SK-N-SH treated with all-trans-retinoic acid at 6 μM for 48 hours (cell line): ENCODE measurements around the gene DPP10.

ENCODE experiments used
- ATAC-seq: fragments of 200-7000 bp; cut with Tn5 transposase; 3 replicates; pipeline ENCODE4 v1.9.1; 2020; ENCODE audit warnings: mild to moderate bottlenecking, moderate library complexity
- ARNTL ChIP-seq: fragments of 450-650 bp; formaldehyde crosslinking; IDR thresholded peaks from 2 replicates; pipeline ENCODE4 v1.5.0; 2020; ENCODE audit warnings: low read depth, mild to moderate bottlenecking, moderate library complexity, borderline replicate concordance
- BACH2 ChIP-seq: fragments of 250-450 bp; sonication (Bioruptor Pico); IDR thresholded peaks from 2 replicates; pipeline ENCODE4 v1.9.0; 2021; ENCODE audit warnings: mild to moderate bottlenecking, borderline replicate concordance
- CSDC2 ChIP-seq: fragments of 250-450 bp; sonication (Bioruptor Pico); IDR thresholded peaks from 2 replicates; pipeline ENCODE4 v1.5.0; 2020; ENCODE audit warnings: mild to moderate bottlenecking, moderate library complexity
- ESRRG ChIP-seq: fragments of 250-450 bp; sonication (Bioruptor Pico); IDR thresholded peaks from 2 replicates; pipeline ENCODE4 v1.6.1; 2021; ENCODE audit warnings: mild to moderate bottlenecking
- GLIS3 ChIP-seq: fragments of 250-450 bp; sonication (Bioruptor Pico); IDR thresholded peaks from 2 replicates; pipeline ENCODE4 v1.5.0; 2020; ENCODE audit warnings: mild to moderate bottlenecking, moderate library complexity
- ISL1 ChIP-seq: fragments of 250-450 bp; sonication (Bioruptor Pico); IDR thresholded peaks from 2 replicates; pipeline ENCODE4 v2.1.2; 2022; ENCODE audit warnings: mild to moderate bottlenecking, moderate library complexity
- OSR1 ChIP-seq: fragments of 250-450 bp; sonication (Bioruptor Pico); IDR thresholded peaks from 2 replicates; pipeline ENCODE4 v1.8.0; 2022; ENCODE audit warnings: moderate library complexity, mild to moderate bottlenecking, inconsistent platforms
- PPARA ChIP-seq: fragments of 250-450 bp; sonication (Bioruptor Pico); IDR thresholded peaks from 2 replicates; pipeline ENCODE4 v1.5.0; 2020; ENCODE audit warnings: mild to moderate bottlenecking, borderline replicate concordance
- RARB ChIP-seq: fragments of 250-450 bp; sonication (Bioruptor Pico); IDR thresholded peaks from 2 replicates; pipeline ENCODE4 v1.8.0; 2021; ENCODE audit warnings: mild to moderate bottlenecking, moderate library complexity
- SNAI2 ChIP-seq: fragments of 250-450 bp; sonication (Bioruptor Pico); IDR thresholded peaks from 2 replicates; pipeline ENCODE4 v1.5.0; 2020; ENCODE audit warnings: mild to moderate bottlenecking, moderate library complexity
- TCF4 ChIP-seq: fragments of 250-450 bp; sonication (Bioruptor Pico); IDR thresholded peaks from 2 replicates; pipeline ENCODE4 v1.8.0; 2021; ENCODE audit warnings: mild to moderate bottlenecking, moderate library complexity, borderline replicate concordance
- TOX ChIP-seq: fragments of 250-450 bp; sonication (Bioruptor Pico); IDR thresholded peaks from 2 replicates; pipeline ENCODE4 v1.8.0; 2021; ENCODE audit warnings: mild to moderate bottlenecking, moderate library complexity, borderline replicate concordance
- ZC3H10 ChIP-seq: fragments of 250-450 bp; sonication (Bioruptor Pico); IDR thresholded peaks from 2 replicates; pipeline ENCODE4 v1.5.1; 2021; ENCODE audit warnings: mild to moderate bottlenecking, moderate library complexity
- ZFP3 ChIP-seq: fragments of 250-450 bp; sonication (Bioruptor Pico); IDR thresholded peaks from 2 replicates; pipeline ENCODE4 v1.5.0; 2020; ENCODE audit warnings: mild to moderate bottlenecking, moderate library complexity
- ZNF565 ChIP-seq: fragments of 450-650 bp; formaldehyde crosslinking; conservative IDR thresholded peaks from 2 replicates; pipeline ENCODE4 v1.5.0; 2020; ENCODE audit warnings: low read depth, mild to moderate bottlenecking, moderate library complexity
- ZNF70 ChIP-seq: fragments of 450-650 bp; formaldehyde crosslinking; IDR thresholded peaks from 2 replicates; pipeline ENCODE4 v1.5.0; 2020; ENCODE audit warnings: mild to moderate bottlenecking, moderate library complexity
- ZNF8 ChIP-seq: fragments of 450-650 bp; formaldehyde crosslinking; IDR thresholded peaks from 2 replicates; pipeline ENCODE4 v1.5.0; 2020; ENCODE audit warnings: mild to moderate bottlenecking, moderate library complexity
- TF ChIP-seq, protein P1 (sequence below): fragments of 250-450 bp; sonication (Bioruptor Pico); IDR thresholded peaks from 2 replicates; pipeline ENCODE4 v1.8.0; 2020; ENCODE audit warnings: mild to moderate bottlenecking, moderate library complexity, borderline replicate concordance
- TF ChIP-seq, protein P2 (sequence below): fragments of 250-450 bp; sonication (Bioruptor Pico); IDR thresholded peaks from 2 replicates; pipeline ENCODE4 v1.8.0; 2021; ENCODE audit warnings: low read depth, mild to moderate bottlenecking, moderate library complexity, borderline replicate concordance
- TF ChIP-seq, protein P3 (sequence below): fragments of 250-450 bp; sonication (Bioruptor Pico); IDR thresholded peaks from 2 replicates; pipeline ENCODE4 v1.5.1; 2021; ENCODE audit warnings: mild to moderate bottlenecking, moderate library complexity
- TF ChIP-seq, protein P4 (sequence below): fragments of 250-450 bp; sonication (Bioruptor Pico); IDR thresholded peaks from 2 replicates; pipeline ENCODE4 v1.5.1; 2020; ENCODE audit warnings: low read depth, mild to moderate bottlenecking, moderate library complexity
- TF ChIP-seq, protein P5 (sequence below): fragments of 250-450 bp; sonication (Bioruptor Pico); IDR thresholded peaks from 2 replicates; pipeline ENCODE4 v1.5.0; 2020; ENCODE audit warnings: mild to moderate bottlenecking, moderate library complexity

The DPP10 gene

DNA sequence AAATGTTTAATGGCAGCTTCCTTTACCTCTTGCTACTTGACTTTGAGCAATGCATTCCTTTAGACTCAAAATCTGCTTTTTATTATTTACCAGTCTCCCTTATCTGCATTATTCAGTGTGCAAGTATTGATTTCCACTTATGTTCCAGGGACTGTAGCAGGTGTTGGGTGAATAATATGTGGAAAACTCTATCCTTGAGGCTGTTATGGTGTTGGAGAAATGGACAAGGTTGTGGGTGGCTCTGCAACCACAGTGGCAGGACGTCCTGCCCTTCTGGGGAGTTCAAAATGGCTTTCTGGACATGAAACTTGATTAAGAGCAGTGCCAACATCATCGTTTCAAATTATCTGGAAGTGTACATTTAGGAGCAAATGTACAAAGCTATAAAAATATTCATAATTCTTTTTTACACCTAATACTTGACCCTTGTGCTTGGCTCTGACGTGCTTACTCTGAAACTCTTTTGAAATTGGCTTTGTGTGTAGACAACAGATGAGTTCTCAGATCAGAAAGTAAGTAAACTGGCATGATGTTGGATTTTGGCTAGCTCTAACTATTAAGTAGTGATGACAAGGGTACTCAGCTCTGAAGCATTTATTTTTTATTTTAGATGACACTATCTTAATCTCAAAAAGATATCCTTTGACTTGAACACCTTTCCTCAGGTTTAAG, 766.2 kb downstream of the DPP10 start:
- TF ChIP-seq CSDC2 (no peak), ISL1 (CRISPR knock-in tag) (no peak), PPARA (no peak), ZNF8 (CRISPR knock-in tag) (no peak), GLIS3 (CRISPR knock-in tag) (no peak), ZNF70 (CRISPR knock-in tag) (no peak), BACH2 (CRISPR knock-in tag) (no peak), TCF4 (CRISPR knock-in tag) (no peak), OSR1 (CRISPR knock-in tag) (no peak), ESRRG (CRISPR knock-in tag) (no peak)
- TF ChIP-seq, protein P1, sequence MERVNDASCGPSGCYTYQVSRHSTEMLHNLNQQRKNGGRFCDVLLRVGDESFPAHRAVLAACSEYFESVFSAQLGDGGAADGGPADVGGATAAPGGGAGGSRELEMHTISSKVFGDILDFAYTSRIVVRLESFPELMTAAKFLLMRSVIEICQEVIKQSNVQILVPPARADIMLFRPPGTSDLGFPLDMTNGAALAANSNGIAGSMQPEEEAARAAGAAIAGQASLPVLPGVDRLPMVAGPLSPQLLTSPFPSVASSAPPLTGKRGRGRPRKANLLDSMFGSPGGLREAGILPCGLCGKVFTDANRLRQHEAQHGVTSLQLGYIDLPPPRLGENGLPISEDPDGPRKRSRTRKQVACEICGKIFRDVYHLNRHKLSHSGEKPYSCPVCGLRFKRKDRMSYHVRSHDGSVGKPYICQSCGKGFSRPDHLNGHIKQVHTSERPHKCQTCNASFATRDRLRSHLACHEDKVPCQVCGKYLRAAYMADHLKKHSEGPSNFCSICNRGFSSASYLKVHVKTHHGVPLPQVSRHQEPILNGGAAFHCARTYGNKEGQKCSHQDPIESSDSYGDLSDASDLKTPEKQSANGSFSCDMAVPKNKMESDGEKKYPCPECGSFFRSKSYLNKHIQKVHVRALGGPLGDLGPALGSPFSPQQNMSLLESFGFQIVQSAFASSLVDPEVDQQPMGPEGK (CRISPR knock-in tag), result no peak
- TF ChIP-seq, protein P2, sequence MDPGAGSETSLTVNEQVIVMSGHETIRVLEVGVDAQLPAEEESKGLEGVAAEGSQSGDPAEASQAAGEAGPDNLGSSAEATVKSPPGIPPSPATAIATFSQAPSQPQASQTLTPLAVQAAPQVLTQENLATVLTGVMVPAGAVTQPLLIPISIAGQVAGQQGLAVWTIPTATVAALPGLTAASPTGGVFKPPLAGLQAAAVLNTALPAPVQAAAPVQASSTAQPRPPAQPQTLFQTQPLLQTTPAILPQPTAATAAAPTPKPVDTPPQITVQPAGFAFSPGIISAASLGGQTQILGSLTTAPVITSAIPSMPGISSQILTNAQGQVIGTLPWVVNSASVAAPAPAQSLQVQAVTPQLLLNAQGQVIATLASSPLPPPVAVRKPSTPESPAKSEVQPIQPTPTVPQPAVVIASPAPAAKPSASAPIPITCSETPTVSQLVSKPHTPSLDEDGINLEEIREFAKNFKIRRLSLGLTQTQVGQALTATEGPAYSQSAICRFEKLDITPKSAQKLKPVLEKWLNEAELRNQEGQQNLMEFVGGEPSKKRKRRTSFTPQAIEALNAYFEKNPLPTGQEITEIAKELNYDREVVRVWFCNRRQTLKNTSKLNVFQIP (CRISPR knock-in tag), result no peak
- TF ChIP-seq, protein P3, sequence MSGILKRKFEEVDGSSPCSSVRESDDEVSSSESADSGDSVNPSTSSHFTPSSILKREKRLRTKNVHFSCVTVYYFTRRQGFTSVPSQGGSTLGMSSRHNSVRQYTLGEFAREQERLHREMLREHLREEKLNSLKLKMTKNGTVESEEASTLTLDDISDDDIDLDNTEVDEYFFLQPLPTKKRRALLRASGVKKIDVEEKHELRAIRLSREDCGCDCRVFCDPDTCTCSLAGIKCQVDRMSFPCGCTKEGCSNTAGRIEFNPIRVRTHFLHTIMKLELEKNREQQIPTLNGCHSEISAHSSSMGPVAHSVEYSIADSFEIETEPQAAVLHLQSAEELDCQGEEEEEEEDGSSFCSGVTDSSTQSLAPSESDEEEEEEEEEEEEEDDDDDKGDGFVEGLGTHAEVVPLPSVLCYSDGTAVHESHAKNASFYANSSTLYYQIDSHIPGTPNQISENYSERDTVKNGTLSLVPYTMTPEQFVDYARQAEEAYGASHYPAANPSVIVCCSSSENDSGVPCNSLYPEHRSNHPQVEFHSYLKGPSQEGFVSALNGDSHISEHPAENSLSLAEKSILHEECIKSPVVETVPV, result no peak
- TF ChIP-seq, all 23 proteins: peak for 0
- ATAC-seq, result no peak

DNA sequence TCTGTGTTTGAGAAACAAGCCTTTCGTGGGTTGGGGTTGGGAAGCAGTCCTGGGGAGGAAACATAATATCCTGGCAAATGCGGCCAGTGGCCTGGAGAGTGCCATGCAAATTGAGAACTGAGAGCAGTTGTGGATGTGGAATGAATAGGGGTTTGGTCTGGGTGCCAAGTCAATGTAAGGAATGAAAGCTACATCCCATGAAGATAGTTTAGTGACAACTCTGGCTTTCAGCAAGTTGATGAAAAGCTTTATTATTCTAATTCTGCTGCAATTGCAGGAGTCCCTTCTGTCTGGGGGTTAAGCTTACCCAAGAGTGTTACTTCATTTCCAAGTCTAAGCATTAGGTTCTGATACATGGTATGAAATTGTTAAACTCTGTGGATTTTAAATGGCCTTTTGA, 771.6 kb downstream of the DPP10 start:
- ATAC-seq, result no peak
- TF ChIP-seq, protein P3, result no peak
- TF ChIP-seq ZNF8 (CRISPR knock-in tag), result no peak
- TF ChIP-seq GLIS3 (CRISPR knock-in tag), result no peak
- no peak for TF ChIP-seq BACH2 (CRISPR knock-in tag)
- no peak for TF ChIP-seq TOX (CRISPR knock-in tag)
- no peak for TF ChIP-seq RARB (CRISPR knock-in tag)
- TF ChIP-seq PPARA, result no peak
- TF ChIP-seq, protein P4, sequence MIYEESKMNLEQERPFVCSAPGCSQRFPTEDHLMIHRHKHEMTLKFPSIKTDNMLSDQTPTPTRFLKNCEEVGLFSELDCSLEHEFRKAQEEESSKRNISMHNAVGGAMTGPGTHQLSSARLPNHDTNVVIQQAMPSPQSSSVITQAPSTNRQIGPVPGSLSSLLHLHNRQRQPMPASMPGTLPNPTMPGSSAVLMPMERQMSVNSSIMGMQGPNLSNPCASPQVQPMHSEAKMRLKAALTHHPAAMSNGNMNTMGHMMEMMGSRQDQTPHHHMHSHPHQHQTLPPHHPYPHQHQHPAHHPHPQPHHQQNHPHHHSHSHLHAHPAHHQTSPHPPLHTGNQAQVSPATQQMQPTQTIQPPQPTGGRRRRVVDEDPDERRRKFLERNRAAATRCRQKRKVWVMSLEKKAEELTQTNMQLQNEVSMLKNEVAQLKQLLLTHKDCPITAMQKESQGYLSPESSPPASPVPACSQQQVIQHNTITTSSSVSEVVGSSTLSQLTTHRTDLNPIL (CRISPR knock-in tag), result no peak
- TF ChIP-seq TCF4 (CRISPR knock-in tag), result no peak
- no peak for TF ChIP-seq ZNF565 (CRISPR knock-in tag)
- TF ChIP-seq, protein P5, sequence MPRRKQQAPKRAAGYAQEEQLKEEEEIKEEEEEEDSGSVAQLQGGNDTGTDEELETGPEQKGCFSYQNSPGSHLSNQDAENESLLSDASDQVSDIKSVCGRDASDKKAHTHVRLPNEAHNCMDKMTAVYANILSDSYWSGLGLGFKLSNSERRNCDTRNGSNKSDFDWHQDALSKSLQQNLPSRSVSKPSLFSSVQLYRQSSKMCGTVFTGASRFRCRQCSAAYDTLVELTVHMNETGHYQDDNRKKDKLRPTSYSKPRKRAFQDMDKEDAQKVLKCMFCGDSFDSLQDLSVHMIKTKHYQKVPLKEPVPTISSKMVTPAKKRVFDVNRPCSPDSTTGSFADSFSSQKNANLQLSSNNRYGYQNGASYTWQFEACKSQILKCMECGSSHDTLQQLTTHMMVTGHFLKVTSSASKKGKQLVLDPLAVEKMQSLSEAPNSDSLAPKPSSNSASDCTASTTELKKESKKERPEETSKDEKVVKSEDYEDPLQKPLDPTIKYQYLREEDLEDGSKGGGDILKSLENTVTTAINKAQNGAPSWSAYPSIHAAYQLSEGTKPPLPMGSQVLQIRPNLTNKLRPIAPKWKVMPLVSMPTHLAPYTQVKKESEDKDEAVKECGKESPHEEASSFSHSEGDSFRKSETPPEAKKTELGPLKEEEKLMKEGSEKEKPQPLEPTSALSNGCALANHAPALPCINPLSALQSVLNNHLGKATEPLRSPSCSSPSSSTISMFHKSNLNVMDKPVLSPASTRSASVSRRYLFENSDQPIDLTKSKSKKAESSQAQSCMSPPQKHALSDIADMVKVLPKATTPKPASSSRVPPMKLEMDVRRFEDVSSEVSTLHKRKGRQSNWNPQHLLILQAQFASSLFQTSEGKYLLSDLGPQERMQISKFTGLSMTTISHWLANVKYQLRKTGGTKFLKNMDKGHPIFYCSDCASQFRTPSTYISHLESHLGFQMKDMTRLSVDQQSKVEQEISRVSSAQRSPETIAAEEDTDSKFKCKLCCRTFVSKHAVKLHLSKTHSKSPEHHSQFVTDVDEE (CRISPR knock-in tag), result no peak
- TF ChIP-seq, protein P2 (CRISPR knock-in tag), result no peak
- TF ChIP-seq ZC3H10 (CRISPR knock-in tag), result no peak
- no peak for TF ChIP-seq ZFP3 (CRISPR knock-in tag)
- TF ChIP-seq ARNTL (CRISPR knock-in tag), result no peak
- TF ChIP-seq ESRRG (CRISPR knock-in tag), result no peak
- TF ChIP-seq CSDC2, result no peak
- TF ChIP-seq, protein P1 (CRISPR knock-in tag), result no peak
- no peak for TF ChIP-seq ISL1 (CRISPR knock-in tag)
- no peak for TF ChIP-seq SNAI2 (CRISPR knock-in tag)
